HG03571 (cell line): ENCODE results near the gene TACC2.

Source experiments
- ATAC-seq: cut with Tn5 transposase; IDR thresholded peaks from one replicate; pipeline ENCODE4 v1.9.1; 2021; ENCODE audit not compliant: unreplicated experiment

TACC2 gene

DNA sequence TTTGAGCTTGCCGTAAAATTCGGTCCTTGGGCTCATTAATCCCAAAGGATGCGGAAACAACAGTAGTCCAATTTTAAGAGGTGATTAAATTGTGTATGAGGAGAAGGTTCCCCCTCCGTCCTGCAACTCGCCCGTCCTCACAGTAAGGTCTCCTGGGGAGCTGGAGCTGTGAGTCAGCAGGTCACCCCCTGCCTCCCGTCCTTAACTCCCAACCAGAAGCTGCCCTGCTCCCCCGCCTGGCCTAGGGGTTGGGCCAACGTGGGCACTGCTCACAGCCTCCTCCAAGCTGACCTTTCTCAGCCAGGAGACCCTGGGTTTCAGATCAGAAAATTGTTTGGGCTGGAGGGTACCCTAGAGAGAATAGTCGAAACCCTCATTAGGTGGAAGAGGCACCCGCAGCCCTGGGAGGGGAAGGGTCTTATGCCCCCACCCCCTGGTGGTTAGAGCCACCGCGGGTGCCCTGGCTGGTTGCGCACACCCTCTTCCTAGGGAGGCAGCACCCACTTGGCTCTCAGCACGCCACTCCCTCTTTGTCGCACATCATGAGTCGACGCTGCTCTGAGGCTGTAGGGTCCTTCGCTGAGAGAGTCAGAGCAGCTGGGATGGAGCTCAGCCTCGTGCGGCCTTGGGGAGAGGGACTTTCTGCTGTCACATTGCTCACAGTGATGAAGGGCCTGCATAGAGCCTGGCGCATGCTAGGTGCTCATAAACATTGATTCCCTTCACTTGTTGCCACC lies 131.2 kb downstream of the TACC2 start:
- ATAC-seq: no peak

DNA sequence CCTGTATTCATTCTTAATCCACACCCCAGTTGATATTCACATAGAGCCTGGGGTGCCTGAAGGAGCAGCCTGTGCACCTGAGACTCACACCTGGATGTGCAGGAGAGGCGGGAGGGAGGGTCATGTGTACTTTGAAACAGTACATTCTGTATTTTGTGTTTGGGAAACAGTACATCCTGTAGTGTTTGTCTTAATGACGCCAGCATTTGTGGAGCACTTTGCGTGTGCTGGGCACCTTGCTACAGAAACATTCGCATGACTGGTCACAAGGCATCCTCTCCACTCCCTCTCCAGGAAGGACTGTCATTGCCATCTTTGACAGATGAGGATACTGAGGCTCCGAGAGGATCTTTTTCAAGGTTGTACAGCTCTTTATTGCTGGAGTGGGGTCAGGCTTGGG lies 132.1 kb downstream of the TACC2 start:
- ATAC-seq: no peak

DNA sequence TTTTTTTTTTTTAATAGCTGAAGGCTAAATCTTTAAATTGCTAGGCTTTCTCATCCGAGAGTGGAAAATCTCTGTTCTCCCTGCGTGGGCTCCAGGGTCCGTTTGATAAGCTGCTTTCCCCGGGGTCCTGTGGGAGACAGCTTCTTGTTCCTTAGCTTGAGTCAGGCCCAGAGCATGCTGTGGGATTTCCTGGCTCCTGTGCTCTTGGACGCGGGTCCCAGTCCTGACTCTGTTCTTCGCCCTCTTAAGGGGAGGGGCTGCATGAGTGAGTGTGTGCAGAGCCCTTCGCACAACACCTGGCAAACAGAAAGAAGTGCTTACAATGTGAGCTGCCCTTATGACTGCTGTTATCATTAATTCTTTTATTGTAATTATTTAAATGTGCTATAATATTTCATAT lies 133.5 kb downstream of the TACC2 start:
- no peak for ATAC-seq

DNA sequence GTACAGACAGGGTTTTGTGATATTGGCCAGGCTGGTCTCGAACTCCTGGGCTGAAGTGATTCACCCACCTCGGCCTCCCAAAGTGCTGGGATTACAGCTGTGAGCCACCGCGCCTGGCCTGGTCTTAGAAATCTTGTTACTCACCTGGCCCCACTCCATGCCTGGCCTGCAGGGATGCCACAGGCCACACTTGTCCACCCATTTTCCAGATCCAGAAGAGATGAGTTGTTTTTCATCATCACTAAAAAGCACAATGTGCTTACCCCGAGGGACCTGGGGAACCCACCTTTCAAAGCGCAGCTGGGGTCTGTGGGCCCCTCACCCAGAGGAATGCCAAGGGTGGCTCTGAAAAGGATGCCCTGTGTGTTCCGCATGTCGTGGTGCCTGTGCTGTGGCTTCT lies 134.2 kb downstream of the TACC2 start:
- ATAC-seq: no peak

DNA sequence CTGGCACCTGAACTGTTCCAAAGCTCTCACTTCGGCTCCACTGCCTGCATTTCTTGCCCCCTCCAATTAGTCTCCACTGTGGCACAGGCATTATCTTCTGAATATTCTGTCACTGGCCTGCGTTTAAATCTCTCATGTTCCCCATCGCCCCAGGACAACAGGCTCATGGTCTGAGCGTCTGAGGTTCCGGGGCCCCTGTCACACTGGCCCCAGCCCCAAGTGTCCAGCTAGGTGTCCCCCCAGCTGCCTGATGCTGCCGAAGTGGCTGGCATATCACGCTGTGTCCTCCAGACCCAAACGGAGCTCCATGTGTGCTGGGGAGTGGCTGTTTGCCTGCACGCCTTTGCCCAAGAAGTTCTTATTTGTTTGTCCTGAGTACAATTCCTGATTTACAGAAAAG lies 135.4 kb downstream of the TACC2 start:
- ATAC-seq: no peak

DNA sequence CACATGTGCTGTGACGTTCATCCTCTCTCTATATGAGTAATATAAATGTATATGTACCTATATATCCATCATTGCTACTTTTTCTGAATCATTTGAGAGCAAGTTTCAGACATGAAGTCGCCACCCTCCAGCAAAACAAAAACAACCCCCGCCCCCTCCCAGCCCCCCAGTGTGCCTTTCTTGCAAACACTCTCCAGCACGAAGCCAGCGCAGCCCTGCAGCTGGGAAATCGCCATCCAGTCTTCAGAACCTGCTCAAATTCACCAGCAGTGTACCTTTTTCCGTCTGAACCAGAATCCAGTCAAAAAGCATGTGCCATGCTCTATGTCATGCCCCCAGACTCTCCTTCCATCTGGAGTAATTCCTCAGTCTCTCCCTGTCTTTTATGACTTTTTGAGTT lies 135.8 kb downstream of the TACC2 start:
- no peak for ATAC-seq

DNA sequence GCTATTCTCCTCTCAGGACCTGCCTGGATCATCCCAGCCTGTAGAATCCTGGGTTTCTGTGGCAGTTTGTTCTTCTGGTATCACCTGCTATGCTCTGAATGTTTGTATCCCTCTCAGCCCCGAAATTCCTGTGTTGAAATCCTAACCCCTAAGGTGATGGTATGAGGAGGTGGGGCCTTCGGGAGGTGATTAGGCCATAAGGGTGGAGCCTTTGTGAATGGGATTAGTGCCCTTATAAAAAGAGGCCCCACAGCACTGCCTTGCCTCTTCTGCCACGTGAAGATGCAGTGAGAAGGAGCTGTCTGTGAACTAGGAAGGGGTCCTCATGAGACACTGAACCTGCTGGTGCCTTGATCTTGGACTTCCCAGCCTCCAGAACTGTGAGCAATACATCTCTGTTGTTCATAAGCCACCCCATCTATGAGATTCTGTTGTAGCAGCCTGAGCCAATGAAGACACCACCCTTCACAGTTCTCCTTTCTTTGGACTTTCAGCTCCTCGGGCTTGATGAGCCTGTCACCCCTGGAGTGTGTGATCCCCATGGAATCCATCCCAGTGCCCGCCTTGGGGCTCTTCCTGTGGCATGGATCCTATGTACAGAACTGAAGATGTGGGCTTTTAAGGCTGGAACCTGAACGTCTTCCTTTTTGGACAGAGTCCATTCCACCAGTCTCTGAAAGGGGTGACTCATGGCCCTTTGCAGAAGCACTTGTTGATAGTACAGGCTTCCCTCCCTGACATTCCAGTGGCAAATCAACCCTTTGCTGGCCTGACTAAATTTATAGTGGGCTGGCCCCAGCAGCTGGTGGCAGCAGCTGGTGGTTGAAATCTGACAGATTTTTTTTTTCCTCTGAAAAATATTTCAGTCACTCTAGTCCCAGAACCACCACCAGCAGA lies 138.0 kb downstream of the TACC2 start:
- ATAC-seq: no peak

DNA sequence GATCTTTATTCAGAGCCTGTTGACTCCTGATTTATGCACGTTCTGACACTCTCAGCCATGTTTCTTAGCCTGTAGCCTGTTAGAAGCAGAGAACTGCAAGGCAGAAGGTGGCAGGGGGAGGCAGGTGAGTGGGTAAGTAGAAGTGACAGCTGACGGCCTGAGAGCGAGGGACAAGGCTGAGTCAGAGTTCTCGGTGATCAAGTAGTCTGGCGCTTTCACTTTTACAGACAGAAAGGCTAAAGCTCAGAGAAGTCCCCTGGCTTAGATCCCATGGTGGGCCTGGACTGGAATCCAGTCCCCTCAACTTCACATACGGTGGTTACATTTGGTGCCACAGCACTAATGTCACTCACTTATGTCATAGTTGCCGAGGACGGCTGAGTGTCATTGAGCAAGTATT lies 139.0 kb downstream of the TACC2 start:
- ATAC-seq: no peak

DNA sequence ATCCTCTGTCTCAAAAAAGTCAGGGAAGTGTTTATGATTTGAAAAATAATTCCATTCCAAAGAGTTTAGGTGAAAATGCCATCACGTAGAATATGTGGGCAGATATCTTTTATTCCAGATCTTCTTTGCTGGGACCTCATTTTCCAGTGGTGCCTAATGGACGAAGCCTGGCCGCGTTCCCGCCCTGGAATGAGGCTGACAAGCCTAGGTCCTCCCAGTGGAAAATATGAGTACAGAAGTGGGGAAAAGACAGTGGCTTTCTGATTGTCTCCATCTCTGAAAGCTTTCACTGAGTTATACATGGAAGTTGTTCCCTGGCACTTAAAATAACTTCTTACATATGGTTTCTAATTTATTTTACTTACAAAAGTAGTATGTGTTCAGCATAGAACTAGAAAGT lies 139.4 kb downstream of the TACC2 start:
- ATAC-seq: no peak

DNA sequence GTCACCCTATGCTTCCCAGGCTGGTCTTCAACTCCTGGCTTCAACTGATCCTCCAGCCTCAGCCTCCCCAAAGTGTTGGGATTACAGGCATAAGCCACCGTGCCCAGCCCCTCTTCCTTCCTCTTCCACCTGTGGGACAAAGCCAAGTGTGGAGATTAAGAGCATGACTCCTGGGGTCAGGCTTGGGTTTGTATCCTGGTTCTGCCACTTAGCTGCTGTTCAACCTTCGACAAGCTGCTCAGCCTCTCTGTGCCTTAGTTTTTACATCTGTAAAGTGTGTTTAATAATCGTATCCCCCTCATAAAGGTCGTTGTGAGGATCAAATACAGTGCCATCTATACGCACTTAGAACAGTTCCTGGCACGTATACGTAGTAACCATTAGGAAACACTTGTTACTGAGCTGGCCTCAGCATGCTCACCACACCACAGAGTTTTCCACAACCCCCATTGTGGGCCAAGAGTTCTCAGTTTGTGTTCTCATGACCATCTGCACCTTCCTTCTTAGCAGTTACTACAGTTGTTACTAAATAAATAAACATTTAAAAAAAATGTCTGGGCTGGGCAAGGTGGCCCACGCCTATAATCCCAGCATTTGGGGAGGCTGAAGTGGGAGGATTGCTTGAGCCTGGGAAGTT lies 141.6 kb downstream of the TACC2 start:
- no peak for ATAC-seq

DNA sequence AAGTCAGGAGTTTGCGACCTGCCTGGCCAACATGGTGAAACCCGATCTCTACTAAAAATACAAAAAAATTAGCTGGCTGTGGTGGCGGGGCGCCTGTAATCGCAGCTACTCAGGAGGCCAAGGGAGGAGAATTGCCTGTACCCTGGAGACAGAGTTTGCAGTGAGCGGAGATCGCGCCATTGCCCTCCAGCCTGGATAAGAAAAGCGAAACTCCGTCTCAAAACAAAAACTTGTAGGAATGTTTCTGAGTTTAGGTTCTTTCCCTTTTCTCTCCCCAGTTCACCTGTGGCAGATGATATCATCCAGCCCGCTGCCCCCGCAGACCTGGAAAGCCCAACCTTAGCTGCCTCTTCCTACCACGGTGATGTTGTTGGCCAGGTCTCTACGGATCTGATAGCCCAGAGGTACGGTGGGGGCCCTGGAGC lies 143.4 kb downstream of the TACC2 start:
- no peak for ATAC-seq

DNA sequence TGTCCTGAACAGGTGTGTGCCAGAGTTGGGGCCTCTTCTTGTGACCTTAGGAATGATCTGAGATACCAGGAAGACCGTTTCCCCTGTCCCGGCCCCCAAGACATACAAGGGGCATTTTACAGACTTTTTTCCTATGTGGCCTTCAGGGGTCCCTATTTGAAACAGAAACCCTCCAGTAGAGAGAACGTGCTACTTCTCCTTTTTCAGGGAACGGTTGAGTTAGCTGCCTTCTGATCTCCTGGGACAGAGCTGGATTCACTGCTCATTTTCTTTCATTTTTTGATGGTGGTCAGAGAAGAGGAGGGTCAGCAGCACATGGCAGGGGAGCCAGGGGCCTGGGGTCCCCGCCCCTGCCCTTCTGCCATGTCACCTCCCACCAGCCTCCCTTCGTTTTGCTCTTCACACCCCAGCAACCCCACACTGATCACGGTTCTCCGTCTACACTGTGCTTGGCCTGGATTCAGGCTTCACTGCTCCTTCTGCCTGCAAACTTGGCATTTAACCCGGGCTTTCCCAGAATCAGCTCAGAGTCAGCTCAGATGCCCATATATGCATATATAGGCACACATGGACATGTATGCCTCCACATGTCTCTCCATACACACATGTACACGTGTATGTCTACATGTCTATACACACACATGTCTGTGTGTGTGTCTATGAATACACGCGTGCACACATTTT lies 144.1 kb downstream of the TACC2 start:
- ATAC-seq: no peak

DNA sequence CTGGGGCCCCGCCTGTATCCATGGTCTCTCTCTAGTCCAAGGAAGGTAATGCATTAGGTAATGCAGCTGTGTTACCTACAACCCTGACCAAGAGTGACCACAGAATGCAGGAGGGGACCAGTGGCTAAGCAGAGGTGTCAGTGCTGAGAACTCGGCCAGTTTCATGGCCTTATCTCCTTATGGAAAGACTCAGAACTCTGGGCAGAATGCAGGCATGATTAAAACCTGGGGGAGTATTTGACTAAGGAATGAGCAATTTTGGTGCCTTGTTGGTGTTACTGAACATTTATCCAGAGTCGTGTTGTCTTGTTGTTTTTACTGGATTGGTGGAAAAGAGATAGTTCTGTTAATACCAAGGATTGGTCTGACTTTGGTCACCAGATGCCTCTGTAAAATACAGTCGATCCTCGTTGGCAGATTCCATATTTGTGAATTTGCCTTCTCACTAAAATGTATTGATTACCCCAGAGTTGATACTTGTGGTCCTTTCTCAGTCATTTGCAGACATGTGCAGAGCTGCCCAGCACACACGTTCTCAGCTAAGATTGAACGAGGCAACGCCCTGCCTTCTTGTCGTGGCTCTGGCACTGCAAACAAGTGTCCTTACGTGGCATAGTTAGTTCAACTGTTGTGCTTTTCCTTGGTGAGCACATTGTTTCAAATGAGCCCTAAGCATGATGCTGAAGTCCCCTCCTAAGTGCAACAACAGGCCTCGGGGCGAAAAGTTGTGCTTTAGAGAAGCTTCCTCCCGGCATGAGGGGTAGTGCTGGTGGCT lies 146.5 kb downstream of the TACC2 start:
- no peak for ATAC-seq

DNA sequence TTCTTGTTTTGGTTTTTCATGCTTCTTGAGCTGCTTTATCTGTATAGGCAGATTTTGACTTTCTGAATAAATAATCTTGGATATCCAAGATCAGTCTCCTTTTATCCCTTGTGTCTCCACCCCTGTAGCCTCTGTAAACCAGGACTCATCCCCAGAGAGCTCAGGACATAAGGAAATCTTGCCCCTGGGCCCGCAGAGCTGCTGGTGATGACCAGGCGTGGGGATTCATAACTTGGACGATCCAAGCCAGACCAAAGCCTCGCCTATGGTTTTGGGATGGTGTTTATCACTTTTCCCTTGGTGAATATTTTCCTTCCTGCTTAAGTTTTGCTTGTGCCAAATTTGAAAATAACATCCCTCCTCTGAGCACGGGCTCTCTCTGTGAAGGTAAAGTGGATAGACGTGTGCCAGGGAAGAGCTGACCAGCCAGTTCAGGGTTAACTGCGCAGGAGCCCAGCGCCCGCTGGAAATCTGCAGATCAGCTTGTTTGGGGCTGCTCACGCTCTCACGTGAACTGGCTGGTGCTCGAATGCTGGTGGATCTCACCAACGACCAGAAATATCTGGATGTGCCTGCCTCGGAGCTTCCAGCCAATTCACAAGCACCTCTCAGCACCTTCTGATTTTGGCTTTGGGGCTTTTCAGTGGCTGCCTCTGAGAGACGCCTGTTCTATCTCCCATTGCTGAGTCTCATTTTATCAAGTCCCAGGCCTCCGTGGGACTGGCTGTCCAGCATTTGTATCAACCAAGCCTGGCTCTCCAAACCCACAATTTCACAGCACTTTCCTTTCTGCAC lies 150.1 kb downstream of the TACC2 start:
- ATAC-seq: no peak

DNA sequence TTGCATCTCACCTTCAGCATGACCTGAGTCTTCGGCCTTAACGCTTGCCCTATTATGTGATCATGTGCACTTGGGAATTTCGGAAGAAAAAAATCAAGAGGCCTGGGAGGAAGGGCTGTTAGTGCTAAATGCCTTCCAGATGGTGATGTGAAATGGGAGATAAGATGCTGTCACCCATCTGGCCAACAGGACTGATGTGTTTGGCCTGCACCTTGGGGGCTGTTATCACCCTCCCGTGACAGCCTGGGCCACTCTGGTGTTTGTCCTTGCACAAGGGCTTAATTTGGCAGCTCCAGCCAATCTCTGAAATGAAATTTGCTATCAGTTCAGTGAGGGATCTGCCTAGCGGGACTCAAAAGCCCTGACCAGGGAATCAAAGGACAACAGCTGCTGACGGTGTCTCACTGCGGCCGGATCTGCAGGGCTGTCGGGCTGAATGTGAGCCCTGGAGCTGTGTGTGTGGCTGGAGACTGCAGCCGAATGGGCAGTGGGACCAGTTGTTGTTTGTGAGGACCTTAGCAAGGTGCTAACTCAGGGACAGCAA lies 150.7 kb downstream of the TACC2 start:
- no peak for ATAC-seq

DNA sequence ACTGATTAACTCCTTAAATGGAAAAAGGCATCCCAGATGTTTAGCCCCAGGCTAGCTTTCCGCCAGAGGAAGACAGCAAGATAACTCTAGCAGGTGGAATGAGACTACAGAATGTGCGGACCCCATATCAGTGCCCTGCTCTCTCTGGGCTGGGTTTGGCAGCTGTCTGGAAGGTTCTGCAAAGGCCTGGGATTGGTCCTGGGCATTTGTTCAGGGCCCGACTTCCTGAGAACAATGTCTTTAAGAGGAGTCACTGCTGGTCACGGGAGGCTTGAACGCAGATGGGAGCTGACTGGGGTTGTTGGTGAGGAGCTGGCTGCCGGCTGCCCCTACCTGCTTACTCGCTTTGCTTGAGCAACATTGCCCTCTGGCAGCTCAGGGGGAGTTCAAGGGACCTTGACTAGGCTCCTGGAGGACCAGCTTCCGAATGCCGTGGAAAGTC lies 151.5 kb downstream of the TACC2 start:
- ATAC-seq: no peak

DNA sequence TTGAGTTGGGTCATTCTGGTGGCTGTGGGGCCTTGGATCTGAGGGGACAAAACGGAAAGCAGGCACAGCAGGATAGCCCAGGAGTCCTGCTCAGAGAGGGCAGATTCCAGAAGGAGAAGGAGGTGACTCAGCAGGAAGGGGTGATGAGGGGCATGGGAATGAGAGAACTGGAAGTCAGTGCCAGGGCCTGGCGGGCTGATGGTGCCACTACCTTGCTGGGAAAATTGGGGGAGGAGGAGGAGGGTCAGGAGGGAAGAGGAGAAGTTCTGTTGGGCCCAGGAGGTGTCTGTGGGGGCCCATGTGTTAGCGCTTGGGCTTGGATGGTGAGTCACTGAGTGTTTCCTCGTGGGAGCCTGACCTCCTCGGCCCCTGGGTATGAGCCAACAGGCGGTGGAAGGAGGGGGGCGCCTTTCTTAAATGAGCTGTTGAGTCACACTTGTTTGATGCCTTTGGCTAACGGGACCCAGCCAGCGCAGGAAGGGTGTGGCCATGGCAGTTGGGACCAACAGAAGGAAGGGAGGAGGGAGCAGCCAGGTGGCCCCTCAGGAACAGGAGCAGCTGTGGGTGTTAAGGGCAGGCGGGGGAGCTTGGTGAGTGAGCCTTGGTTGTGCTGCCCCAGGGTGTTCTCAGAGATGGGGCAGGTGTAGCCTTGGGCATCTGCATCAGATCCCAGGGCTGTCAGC lies 152.1 kb downstream of the TACC2 start:
- ATAC-seq: no peak

DNA sequence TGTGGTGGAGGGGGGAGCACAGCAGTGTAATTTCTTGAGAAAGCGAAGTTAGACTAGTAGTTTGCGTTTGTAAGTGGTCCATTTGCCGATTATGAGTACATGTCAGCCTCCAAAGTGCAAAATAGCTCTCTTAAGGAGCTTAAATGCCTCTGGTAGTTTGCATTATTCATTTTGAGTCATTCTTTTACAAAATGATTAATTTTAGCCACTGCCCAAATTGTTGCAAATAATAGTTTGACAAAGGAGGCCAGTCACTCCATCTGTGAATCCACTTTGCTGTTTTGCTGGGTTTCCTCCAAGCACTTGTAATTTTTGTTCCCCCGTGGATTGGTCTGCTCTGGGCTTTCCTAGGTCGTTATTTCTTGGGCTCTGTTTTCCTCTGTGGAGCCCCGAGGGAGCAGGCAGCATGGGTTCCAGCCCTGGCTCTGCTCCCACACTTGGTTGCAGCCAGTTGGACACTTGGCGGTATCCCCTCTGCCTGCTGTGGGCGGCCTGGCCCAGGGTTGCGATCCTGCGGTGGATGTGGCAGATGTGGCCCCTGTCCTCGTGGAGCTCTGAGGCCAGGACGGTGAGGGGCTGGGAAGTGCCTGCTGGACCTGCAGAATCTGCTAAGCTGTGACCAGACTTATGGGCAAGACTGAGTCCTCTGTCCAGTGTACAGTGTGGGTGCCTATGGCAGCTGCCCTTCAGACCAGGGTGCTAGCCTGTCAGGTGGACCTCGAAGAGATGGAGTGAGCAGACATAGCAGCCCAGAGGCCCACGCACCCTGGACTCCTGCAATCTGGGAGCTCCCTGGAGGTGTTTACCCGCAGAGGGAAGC lies 153.1 kb downstream of the TACC2 start:
- no peak for ATAC-seq
